Mammary epithelial cell (primary cell): ENCODE measurements around the gene EPG5.

ENCODE experiments used
- CTCF ChIP-seq, 2 donors: IDR thresholded peaks in 1 of 2; conservative IDR thresholded peaks in 1 of 2; 2 replicates each; pipeline ENCODE4 v1.5.1; 2011 to 2012; ENCODE audit warnings: inconsistent platforms in 2 of 2, low read length in 2 of 2, mild to moderate bottlenecking in 2 of 2, control low read depth in 1 of 2, low read depth in 1 of 2; ENCODE audit not compliant: insufficient read depth in 1 of 2; ENCODE audit errors: extremely low read depth in 1 of 2
- EZH2 ChIP-seq: IDR thresholded peaks from 2 replicates; pipeline ENCODE4 v1.6.1; 2012; ENCODE audit warnings: low read length, inconsistent platforms, borderline replicate concordance

- TF ChIP-seq CTCF (conservative IDR thresholded peaks at IDR 0.05 in 1 of 2, IDR thresholded peaks at IDR 0.05 in 1 of 2; ENCODE audit: extremely low read depth in 1 of 2, insufficient read depth in 1 of 2, low read depth in 1 of 2, low read length in 2 of 2) (no peak), EZH2 (no peak)
Observed at GRCh38 chr18:45991788-45992187, 24.7 kb upstream of the EPG5 start.
